ENCODE measurements around the gene SLX1A.

GRCh38 chr16:30184096-30184890 is 9.4 kb upstream of the SLX1A start:
- TF ChIP-seq CTCF (IDR thresholded peaks at IDR 0.05; ENCODE audit: low read depth, low read length, poor library complexity, severe bottlenecking) (no peak), EZH2phosphoT487 (IDR thresholded peaks at IDR 0.05; ENCODE audit: borderline replicate concordance, low read length) (no peak)
